EH (cell line): ENCODE measurements around the gene PSTPIP1.

Experiments
- DNase-seq: peaks from one replicate; pipeline ENCODE4 v3.0.0-alpha.2; 2015; ENCODE audit warnings: low read depth

The PSTPIP1 gene

DNA sequence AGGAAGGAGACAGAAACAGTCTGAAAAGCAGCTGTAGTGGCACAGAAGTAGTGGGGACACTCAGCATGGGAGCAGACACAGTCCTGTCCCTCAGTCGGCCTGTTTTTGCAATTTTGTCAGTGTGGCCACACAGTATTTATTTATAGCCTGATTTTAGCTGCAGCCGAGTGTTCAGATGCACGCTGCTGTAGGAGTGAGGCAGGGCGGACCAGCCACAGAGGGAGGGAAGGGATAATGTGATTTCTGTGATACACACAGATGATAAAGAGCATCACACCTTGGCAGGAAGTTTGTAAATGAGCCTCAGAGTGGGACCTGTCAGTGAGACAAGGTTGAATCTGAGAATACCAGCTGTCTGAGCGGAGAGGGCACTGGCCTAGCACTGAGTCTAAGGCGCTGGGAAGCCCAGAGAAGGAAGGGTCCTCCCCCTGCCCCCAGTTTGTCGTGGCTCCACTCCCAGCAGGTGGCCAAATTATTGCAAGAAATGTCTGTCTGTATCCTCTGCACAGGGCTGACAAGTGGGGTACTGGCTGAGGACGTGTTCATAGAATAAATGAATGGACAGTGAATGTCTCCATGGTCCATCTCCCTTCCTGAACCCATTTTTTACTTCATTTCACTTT lies 3.8 kb downstream of the PSTPIP1 start:
- DNase-seq = no peak

DNA sequence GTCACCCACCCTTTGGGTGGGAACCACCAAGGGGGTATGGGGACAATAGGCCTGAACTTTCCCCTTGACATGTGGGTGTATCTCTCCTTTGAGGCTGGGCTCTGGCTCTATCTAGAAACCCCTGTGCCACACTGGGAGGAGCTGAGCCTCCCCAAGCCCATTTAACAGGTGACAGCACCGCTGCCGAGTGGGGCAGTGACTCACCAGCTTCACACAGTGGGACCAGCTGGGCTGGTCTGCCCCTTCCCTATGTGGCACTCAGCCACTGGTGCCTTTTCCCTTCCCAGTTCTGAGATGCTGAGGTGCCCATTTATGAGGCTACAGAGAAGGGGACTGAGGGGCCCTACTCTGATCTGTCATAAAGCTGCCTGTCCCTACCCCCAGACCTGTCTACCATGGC lies 5.1 kb downstream of the PSTPIP1 start:
- DNase-seq = no peak

DNA sequence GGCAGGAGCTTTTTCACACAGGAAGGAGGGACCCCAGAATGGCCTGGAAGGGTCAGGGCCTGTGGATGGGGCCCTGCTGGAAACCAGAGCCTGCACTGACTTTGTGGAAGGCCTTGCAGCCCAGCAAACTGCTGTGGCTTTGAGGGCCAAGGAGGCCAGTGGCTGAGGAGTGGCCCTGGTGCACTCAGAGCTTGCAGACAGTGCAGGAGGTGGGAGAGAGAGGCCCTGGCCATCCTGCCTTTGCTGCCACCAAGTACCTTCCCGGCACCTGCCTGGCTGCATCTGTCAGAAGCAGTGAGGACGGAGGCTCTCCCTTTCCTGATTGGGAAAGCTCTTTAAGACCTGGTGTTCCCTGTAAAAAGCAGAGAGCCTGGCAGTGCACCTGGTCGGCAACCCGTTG lies 6.4 kb downstream of the PSTPIP1 start:
- no peak for DNase-seq

DNA sequence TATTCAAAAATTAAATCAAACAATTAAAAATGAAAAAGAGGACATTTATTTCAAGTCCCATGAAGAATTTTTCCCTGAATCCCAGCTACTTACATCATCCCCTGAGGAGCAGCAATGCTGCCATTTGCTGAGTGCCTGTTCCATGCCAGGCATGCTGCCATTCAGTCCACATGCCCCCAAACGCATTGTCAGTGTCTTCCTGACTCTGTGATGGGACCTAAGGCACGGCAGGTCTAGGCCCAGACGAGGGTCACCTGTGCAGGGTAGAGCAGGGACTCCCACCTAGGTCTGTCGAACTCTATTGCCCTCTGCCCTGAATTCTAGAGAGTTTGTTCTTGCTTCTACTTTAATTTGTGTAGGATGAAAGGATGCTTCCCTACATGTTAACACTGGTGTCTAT lies 7.0 kb downstream of the PSTPIP1 start:
- DNase-seq = no peak

DNA sequence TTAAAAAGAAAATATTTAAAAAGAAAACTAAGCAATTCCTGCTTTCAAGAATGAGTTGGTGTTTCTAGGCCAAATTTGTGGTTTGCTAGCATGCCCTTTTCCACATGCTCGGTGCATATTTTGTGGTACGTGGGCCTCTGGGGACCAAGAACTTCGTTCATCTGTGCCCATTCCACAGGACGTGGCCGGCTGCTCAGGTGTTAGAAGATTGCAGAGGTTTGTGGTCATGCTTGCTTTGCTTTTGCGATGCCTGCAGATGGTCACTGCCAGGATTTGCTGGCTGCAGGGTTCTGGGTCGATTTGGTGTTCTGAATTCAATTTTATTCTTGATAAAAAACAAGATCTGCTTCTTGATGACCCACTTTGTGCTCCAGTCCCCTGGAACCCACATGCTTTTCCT lies 7.5 kb downstream of the PSTPIP1 start:
- no peak for DNase-seq

DNA sequence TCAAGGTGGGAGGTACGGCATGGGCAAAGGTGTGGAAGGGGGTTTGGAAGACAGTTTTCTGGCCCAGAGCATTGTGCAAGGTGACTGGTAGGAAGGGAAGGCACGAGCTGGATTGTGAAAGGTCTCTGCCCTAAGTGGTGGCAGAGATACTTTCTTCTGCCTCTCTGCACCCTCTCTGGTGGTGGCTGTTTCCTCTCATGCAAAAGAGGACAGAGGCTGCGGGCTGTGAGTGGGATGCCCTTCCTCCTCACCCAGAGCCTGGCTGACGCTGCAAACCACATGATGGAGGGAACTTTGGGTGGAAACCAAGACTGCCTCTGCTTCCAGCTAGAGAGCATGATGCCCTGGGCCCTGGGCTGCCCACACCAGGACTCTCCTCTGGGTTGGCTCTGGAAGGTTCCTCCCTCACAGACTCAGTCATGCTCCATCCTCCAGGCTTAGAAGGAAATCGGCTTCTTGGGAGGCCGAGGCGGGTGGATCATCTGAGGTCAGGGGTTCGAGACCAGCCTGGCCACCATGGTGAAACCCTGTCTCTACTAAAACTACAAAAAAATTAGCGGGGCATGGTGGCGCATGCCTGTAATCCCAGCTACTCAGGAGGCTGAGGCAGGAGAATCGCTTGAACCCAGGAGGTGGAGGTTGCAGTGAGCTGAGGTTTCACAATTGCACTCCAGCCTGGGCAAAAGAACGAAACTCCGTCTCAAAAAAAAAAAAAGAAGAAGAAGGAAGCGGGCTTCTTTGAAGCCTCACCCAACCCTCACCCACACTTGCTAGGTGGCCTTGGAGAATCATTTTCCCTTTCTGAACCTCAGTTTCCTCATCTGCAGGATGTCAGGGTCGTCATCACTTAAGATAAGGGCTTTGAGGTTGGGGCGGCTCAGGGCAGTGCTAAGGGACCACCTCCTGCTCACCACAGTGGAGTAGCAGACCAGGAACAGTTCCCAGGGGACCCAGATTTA lies 8.3 kb downstream of the PSTPIP1 start:
- DNase-seq = no peak

DNA sequence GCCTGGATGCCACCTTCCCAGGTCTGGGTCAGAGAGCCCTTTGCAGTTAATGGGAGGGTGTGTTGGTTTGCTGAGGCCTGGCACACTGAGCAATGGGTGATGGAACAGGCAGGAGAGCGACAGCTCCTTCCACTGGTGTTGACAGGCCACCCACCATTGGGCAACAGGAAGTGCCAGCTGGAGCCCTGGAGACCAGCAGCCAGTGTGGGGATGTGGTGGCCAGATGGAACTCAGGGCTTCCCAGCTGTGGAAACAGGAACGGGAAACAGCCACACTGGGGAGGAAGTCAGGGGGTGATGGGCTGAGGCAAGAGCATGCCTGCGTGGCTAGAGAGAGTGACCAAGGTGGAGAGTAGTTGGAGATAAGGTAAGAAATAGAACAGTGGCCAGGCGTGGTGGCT lies 9.3 kb downstream of the PSTPIP1 start:
- no peak for DNase-seq

DNA sequence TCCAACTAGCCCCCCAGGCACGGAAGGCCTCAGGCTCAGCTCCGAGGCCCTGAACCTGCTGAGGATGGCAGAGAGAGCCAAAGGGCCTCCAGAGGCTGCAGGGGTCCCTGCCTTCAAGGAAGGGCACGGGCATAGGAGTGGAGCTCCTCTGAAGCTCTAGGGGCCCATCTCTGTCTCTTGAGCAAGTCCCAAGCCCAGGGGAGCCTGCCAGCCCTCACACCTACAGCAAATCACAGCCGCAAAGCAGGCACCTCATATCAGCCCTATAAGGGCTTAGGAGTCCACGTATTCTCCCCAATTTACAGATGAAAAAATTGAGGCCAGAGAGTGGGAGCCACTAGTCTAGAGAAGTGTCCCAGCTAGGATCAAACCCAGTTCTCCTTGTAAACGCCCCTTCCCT lies 14.2 kb downstream of the PSTPIP1 start:
- DNase-seq = no peak

DNA sequence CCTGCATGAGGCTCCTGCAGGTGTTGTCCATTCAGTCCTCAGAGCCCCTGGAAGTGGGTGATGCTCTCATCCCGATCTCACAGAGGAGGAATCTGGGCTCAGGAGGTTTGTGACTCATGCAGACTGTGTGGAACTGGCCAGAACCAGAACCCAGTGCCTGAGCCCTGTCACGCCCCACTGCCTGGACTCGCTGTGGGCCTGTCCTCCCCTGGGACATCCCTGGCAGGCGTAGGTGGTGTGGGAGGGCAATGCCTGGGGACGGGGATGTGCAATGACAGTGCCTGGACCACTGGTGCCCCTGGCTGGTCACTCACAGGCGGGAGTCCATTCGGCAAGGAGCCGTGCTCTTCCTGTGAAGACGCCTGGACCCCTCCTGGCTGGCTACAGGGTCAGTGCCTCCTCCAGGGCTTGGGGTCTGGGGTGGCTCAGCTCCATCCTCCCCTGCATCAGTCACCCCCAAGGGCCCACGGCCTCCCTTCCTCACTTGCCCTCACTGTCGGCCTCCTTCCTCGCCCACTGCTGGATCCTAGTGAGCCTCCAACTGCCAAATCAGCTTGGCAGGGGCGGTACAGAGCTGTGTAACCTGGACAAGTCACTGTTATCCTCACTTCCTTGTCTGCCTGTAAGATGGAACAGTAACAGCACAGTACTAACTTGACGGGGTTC lies 14.9 kb downstream of the PSTPIP1 start:
- DNase-seq = no peak

DNA sequence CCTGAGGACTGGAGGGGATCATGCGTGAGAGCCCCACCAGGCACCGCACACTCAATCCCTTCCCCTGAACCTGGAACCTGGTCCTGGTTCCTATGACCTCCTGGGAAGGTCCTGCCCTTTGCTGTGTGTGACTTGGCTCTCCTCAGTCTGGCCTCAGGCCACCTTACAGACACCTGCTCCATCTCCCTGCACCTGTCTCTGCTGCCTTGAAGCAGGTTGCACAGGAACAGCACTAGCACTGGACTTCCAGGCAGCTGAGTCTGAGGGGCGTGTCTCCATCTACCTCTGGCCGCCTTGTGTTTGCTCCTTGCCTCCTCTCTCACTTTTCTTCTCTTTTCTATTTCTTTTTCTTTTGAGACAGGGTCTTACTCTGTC lies 15.4 kb downstream of the PSTPIP1 start:
- no peak for DNase-seq

DNA sequence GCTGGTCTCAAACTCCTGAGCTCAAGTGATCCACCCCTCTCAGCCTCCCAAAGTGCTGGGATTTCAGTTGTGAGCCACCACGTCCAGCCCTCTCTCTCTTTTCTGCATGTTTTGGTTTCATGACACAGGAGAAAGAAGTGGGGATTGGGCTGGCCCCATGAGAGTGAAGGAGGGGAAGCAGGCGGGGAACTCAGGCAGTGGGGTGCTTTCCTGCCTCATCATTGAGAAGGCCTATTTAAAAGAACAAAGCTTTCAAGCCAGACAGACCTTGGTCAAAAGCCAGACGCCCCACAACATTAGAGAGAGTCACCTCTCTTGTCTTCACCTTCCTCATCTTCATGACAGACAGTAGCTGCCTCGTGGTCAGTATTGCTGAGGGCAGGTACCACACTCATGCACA lies 15.9 kb downstream of the PSTPIP1 start:
- no peak for DNase-seq

DNA sequence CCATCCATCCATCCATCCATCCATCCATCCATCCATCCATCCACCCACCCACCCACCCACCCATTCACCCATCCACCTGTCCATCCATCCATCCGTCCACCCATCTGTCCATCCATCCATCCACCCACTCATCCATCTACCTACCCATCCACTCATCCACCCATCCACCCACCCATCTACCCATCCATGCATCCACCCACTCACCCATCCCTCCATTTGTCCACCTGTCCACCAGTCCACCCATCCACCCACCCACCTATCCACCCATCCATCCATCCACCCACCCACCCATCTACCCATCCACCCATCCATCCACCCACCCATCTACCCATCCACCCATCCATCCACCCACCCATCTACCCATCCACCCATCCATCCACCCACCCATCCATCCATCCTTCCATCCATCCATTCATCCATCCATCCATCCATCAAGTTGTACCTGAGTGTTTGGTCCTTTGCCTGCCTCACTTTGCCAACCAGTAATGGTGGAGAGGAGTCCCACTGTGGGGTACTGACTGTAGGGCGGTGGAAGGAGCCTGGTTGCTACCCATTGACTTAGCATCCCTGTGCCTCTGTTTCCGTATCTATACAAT lies 17.3 kb downstream of the PSTPIP1 start:
- no peak for DNase-seq

DNA sequence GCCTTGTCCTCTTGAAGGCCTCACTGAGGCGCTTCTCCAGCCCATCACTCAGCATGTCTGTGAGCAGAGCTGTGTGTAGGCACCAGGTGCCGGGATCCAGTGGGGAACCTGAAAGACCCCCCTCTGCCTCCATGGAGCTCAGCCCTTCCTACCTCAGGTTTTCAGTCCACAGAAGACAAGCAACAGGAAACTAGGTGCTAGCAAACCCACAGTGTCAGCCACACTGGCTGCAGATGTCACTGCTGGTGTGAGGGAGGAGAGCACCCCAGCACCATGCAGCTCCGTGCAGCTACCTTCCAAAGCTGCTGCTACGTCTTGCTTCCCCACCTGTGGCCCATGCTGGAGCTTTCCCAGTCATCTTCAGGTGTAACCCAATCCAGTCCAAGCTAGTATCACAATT lies 17.9 kb downstream of the PSTPIP1 start:
- no peak for DNase-seq

DNA sequence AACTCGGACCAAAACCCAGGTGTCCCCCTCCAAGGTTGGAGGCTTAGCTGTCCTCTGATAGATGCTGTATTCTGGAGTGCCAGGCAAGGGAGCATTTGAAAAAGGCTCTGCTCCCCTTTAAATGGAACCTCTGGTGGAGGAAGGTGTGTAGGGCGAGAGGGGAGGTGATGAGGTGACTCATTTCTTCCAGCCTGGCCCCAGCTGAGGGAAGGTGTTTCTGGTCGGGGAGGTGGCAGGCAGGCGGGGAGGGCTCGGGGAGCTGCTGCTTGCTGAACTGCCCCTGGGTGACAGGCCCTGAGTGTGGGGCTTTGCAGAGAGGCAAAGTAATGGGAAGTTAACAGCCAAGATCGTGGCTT lies 18.8 kb downstream of the PSTPIP1 start:
- DNase-seq = no peak

DNA sequence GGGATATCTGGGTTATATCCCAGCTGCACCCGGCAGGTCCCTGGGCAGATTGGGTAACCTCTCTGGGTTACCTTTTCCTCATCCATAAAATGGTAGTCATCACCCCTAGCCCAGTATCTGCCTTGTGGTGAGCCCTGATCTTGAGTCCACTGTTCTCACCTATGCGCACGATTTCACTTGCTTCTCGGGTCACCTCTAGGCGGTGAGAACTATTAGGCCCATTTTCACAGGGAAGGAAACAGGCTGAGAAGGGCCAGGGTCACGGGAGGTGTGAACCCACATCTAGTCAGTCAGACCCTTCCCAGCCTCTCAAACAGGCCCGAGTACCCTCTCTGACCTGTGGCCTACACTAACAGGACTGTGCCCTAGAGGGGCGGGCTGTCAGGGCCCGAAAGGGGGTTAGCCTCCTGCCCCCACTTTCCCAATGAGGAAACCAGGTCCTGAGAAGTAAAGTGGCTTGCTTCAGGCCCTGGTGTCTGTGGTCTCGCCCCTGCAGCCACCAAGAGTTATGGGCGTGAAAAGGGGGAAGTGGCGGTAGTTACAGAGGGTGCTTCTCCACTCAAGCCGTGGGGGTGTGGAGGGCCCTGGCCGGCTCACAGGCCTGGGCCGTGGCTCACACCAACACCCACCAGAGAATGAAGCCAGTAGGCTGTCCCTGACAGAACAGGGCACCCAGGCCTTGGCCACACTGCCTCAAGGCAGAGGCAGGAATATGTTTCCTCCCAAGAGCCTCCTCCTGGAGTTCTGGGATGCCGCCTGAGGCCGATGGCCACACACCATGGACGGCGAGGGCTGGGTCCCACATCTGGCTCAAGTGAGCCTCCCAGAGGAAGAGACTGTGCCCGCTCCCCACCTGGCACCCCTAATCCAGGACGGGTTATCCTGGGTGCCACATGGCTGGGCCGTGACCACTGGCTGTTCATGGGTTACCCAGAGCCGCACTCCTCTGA lies 19.5 kb downstream of the PSTPIP1 start:
- DNase-seq = no peak

DNA sequence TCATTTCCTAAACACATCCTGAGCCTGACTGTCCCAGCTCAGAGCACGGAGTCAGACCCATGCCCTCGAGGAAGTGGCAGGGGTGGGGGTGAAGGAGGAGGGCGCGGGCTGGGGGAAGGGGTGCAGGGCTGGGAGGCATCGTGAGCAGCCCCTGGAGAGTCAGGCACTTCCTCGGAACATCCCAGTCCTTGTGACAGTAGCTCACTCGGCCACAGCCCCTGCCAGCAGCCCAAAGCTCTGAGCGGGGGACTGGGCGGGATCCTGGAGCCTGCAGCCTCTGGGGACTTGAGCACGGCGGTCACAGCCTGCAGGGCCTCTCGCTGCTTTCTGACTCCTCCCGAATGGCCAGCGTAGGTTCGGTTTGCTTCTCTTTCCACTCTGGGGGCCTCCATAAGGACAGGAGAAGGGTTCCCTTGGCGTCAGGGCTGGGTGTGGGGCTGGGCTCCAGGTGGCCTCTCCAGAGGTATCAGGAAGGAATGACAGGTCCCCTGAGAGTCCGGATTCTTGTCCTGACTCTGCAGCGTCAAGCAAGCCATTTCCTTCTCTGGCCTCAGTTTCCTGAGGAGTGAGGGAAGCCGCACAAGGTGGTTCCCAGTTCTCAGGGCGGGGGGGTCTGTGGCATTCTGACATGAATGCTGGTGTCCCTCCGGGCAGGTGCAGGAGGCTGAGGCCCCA lies 20.9 kb downstream of the PSTPIP1 start:
- no peak for DNase-seq

DNA sequence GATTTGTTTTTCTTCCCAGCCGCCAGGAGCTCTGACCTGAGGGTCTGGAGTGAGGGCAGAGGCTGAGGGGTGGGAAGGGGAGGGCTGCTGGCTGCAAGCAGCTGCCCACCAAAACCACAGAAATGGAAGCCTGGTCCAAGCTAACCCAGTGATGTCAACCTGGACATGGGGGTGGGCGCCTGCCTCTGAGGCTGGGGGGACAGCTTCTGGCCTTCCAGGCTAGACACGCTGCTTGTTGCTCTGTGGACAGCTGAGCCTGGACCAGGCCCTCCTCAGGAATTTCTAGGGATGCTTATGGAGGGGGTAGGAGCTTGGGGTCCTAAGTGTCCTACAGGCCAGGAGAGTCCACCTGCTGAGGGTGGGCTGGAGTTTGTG lies 21.4 kb downstream of the PSTPIP1 start:
- DNase-seq = no peak

DNA sequence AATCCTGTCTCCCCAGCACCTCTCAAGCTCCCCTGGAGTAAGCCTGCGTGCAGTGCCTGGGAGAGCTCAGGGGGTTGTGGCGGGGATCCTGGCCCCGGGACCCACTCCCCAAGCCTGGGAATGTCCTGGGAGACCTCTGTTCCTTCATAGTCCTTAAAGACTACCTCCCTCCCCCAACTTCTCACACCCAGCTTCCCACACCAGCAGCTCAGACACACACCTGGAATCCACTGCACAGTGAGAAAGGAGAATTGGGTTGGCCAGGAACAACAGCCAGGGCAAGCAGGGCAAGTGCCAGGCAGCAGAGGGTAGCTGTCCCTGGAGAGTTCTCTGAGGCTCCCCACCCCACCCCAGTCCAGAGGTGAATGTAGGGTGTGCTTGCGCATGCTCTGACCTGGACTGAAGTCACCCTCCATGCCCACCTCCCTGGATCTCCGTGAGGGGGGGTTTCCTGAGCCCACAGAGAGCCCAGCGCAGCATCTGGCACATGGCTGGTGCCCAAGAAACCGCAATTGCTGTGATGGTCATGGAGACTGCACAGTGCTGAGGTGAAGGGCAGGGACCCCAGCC lies 22.2 kb downstream of the PSTPIP1 start:
- DNase-seq = no peak

DNA sequence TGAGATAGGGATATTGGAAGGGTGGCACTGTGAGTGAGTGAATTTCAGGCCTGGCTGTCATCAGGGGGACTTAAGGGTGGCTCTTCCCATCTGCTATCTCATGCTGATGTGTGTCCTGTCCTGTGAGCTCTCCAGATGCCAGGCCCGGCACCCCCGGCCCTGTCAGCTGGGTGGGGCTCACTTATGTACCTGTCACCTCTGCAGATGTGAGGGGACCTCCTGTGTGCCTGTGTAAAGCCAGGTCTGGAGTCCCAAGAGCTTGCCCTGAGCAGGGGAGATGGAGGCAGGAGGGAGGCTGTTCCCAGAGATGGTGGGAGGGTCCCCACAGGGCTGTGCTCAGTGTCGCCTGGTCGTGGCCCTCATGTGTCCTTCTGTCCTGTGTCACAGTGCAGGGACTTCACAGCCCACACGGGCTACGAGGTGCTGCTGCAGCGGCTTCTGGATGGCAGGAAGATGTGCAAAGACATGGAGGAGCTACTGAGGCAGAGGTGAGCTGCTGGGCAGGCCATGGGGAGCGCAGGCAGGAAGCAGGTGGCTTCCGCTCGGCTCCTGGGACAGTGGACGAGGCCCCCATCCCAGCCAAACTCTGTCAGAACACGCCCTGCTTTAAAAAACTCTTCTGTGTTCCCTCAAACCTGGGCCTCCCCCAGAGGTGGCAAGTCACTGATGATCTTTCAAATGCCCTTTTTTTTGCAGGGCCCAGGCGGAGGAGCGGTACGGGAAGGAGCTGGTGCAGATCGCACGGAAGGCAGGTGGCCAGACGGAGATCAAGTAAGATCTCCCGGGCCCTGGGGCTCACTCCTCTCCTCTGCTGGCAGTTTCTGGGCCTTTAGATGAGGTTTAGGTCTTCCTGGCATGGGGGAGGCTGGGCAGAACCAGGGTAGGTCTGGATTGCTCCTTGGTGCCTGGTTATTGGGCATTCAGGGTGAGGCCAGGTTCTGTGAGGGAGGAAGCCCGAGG lies 23.1 kb downstream of the PSTPIP1 start:
- no peak for DNase-seq
